Measurements from ENCODE around the gene SLC3A2. TPM values are rescaled to one million over a fixed set of nuclear protein-coding genes. Genes with fewer than 3 reads are reported as not detected.

The SLC3A2 gene
- total RNA-seq, 2 experiments from 2014 or later, result 289 to 321 TPM

DNA sequence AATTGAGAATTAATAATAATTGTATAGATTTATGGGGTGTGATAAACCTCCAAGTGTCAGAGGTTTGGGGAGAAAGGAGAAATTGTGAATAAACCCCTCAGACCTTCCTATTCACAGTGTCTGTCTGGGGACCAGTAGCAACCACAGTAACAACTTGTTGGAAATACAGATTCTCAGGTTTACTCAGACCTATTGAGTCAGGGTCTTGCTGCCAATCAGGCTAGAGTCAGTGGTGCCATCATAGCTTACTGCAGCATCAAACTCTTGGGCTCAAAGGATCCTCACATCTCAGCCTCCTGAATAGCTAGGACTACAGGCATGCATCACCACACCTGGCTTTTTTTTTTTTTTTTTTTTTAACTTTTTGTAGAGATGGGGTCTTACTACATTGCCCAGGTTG lies 17.3 kb downstream of the SLC3A2 start:
- Histone ChIP-seq H3K9me2 (ENCODE audit: insufficient read depth, low read length) (no peaks in the 10 kb centered on the region), H3K79me2 (ENCODE audit: insufficient read depth, low read depth, low read length) (no peaks in the 10 kb centered on the region), H3K4me2 (ENCODE audit: low read length) (no peak overlapping the region), H3K27ac (ENCODE audit: low read depth, low read length, poor library complexity, severe bottlenecking) (no peak overlapping the region), H3K4me1 (ENCODE audit: insufficient read depth, low read length, poor library complexity, severe bottlenecking) (no peaks in the 10 kb centered on the region), H3K4me3 (ENCODE audit: low read depth, low read length, poor library complexity, severe bottlenecking) (no peak overlapping the region), H3K9me3 (ENCODE audit: low read length) (no peaks in the 10 kb centered on the region), H3K36me3 (ENCODE audit: insufficient read depth, low read length) (no peaks in the 10 kb centered on the region), H2AFZ (ENCODE audit: low read length) (no peak overlapping the region), H4K20me1 (ENCODE audit: insufficient read depth, low read length) (no peaks in the 10 kb centered on the region)
- POLR2A ChIA-PET, result interaction anchor here (0.6 kb wide), 1 partner anchor 14 kb away, joined by 3 read pairs; no protein-coding TSS in a partner anchor
- CTCF ChIA-PET (ENCODE audit: unreplicated experiment), result no interaction called here
- intact Hi-C loops (cut with micrococcal nuclease; ENCODE audit: unreplicated experiment), result no loop called here
- DNase-seq (ENCODE audit: low spot score), result no peak
- no peak for TF ChIP-seq CTCF (conservative IDR thresholded peaks at IDR 0.05; ENCODE audit: low read length)
- TF ChIP-seq EZH2phosphoT487 (IDR thresholded peaks at IDR 0.05; ENCODE audit: borderline replicate concordance, low read depth, low read length), result no peak
- BruUV-seq (replicated peaks), result no TSS peak

- CTCF ChIA-PET (ENCODE audit: unreplicated experiment), result no interaction called here
- Histone ChIP-seq H3K27ac (ENCODE audit: low read depth, low read length, poor library complexity, severe bottlenecking) (no peak overlapping the region), H3K4me2 (ENCODE audit: low read length) (no peak overlapping the region), H2AFZ (ENCODE audit: low read length) (no peak overlapping the region), H3K4me3 (ENCODE audit: low read depth, low read length, poor library complexity, severe bottlenecking) (no peak overlapping the region), H3K79me2 (ENCODE audit: insufficient read depth, low read depth, low read length) (no peaks in the 10 kb centered on the region), H3K36me3 (ENCODE audit: insufficient read depth, low read length) (no peaks in the 10 kb centered on the region), H3K4me1 (ENCODE audit: insufficient read depth, low read length, poor library complexity, severe bottlenecking) (no peaks in the 10 kb centered on the region), H3K9me2 (ENCODE audit: insufficient read depth, low read length) (no peaks in the 10 kb centered on the region), H4K20me1 (ENCODE audit: insufficient read depth, low read length) (no peaks in the 10 kb centered on the region), H3K9me3 (ENCODE audit: low read length) (no peaks in the 10 kb centered on the region)
- DNase-seq (ENCODE audit: low spot score), result no peak
- no peak for TF ChIP-seq CTCF (conservative IDR thresholded peaks at IDR 0.05; ENCODE audit: low read length)
- no peak for TF ChIP-seq EZH2phosphoT487 (IDR thresholded peaks at IDR 0.05; ENCODE audit: borderline replicate concordance, low read depth, low read length)
- POLR2A ChIA-PET, result interaction anchor here (0.6 kb wide), 1 partner anchor 39 kb away, joined by 3 read pairs; no protein-coding TSS in a partner anchor
- no TSS peak for BruUV-seq (replicated peaks)
- intact Hi-C loops (cut with micrococcal nuclease; ENCODE audit: unreplicated experiment), result no loop called here
These were observed 22.2 kb downstream of the SLC3A2 start for GRCh38 chr11:62902932-62903331.

DNA sequence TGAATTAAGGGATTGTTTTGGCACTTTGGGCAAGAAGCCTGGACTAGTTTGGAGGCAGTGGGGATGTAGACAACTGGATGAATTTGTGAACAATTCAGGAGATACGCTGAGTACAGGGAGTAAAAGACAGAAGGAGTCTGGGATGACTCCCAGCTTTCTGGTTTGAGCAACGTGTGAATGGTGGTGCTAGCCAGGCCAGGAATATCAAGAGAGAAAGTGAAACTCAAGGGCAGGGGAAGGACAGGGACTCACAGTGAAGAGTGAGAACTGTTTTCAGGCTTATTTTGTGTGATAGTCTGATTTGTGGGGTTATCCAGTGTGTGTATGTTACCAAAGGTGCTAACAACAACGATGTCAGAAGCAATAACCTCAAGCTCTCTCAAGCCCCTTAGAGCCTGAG lies 24.6 kb downstream of the SLC3A2 start:
- no peaks in the 10 kb centered on the region for H3K9me3 ChIP-seq (ENCODE audit: low read length)
- no peak for DNase-seq (ENCODE audit: low spot score)
- H3K9me2 ChIP-seq (ENCODE audit: insufficient read depth, low read length), result no peaks in the 10 kb centered on the region
- H3K4me1 ChIP-seq (ENCODE audit: insufficient read depth, low read length, poor library complexity, severe bottlenecking), result no peaks in the 10 kb centered on the region
- TF ChIP-seq EZH2phosphoT487 (IDR thresholded peaks at IDR 0.05; ENCODE audit: borderline replicate concordance, low read depth, low read length) (no peak), CTCF (conservative IDR thresholded peaks at IDR 0.05; ENCODE audit: low read length) (no peak)
- H2AFZ ChIP-seq (ENCODE audit: low read length), result no peak overlapping the region
- H3K4me2 ChIP-seq (ENCODE audit: low read length), result no peak overlapping the region
- no peaks in the 10 kb centered on the region for H3K79me2 ChIP-seq (ENCODE audit: insufficient read depth, low read depth, low read length)
- H3K27ac ChIP-seq (ENCODE audit: low read depth, low read length, poor library complexity, severe bottlenecking), result no peak overlapping the region
- no TSS peak for BruUV-seq (replicated peaks)
- intact Hi-C loops (cut with micrococcal nuclease; ENCODE audit: unreplicated experiment), result no loop called here
- H3K36me3 ChIP-seq (ENCODE audit: insufficient read depth, low read length), result no peaks in the 10 kb centered on the region
- no peak overlapping the region for H3K4me3 ChIP-seq (ENCODE audit: low read depth, low read length, poor library complexity, severe bottlenecking)
- ChIA-PET CTCF (ENCODE audit: unreplicated experiment) (interaction anchor here (0.9 to 2.0 kb wide), 2 partner anchors 70 to 118 kb away, joined by 3 to 9 read pairs; no protein-coding TSS in a partner anchor), POLR2A (no interaction called here)
- H4K20me1 ChIP-seq (ENCODE audit: insufficient read depth, low read length), result no peaks in the 10 kb centered on the region
